Glomerular visceral epithelial cell (primary cell): ENCODE results near the gene EXOC8.
"Not testable (repeated sequence)": the region's sequence is repeated elsewhere in the genome, so short reads cannot be mapped to it uniquely, and the experiment has no call there.

Source experiments
- DNase-seq: peaks from one replicate; pipeline ENCODE4 v3.0.0-alpha.2; 2016; ENCODE audit errors: extremely low spot score

The EXOC8 gene

GRCh38 chr1:231351816-231352215 is 14.2 kb upstream of the EXOC8 start:
- DNase-seq, result no peak

- not testable (repeated sequence) for DNase-seq
Observed at GRCh38 chr1:231348856-231349255, 11.2 kb upstream of the EXOC8 start.

DNA sequence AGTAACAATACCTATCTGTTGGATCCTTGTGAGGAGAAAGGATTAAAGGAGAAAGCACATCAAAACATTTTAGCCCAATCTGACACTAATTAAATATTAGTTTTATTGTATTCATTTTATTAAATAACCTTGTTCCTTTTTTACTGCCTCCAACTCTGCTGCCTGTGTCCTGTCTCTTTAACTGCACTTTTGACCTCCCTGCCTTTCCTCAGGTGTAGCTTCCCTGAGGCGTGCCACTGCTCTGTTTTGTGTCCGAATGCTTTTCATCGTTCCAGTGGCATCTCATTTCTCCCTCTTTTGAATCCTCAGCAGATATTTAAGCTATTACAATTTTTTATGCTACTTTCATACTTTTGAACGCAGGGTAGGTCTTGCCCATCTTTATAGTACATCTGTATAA is 10.8 kb upstream of the EXOC8 start:
- no peak for DNase-seq

- DNase-seq, result no peak
Observed at GRCh38 chr1:231347961-231348360, 10.3 kb upstream of the EXOC8 start.

DNA sequence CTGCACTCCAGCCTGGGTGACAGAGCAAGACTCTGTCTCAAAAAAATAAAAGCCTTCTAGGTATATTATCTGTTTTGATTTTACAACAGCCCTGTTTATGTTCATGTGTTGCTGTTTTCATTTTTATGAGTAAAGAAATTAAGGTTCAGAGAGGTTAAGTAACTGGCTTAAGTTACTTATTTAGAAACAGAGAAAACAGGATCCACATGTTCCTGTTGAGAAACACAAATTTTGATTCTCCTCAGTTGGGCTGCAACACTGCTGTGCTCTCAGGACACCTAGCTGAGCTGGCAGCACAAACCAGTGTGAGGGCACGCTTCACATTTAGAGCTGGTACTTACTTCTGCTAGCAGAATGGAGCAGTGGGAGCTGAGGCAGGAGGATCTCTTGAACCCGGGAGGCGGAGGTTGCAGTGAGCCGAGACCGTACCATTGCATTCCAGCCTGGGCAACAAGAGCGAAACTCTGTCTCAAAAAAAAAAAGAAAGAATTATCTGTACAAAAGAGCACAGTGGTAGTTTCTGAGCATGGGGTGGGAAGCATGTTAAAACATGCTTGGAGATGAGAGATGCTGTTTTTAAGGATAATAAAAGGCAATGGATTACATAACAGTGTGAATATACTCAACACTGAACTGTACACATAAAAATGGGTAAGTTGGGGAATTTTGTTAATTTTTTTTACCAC is 2.8 kb upstream of the EXOC8 start:
- no peak for DNase-seq

DNA sequence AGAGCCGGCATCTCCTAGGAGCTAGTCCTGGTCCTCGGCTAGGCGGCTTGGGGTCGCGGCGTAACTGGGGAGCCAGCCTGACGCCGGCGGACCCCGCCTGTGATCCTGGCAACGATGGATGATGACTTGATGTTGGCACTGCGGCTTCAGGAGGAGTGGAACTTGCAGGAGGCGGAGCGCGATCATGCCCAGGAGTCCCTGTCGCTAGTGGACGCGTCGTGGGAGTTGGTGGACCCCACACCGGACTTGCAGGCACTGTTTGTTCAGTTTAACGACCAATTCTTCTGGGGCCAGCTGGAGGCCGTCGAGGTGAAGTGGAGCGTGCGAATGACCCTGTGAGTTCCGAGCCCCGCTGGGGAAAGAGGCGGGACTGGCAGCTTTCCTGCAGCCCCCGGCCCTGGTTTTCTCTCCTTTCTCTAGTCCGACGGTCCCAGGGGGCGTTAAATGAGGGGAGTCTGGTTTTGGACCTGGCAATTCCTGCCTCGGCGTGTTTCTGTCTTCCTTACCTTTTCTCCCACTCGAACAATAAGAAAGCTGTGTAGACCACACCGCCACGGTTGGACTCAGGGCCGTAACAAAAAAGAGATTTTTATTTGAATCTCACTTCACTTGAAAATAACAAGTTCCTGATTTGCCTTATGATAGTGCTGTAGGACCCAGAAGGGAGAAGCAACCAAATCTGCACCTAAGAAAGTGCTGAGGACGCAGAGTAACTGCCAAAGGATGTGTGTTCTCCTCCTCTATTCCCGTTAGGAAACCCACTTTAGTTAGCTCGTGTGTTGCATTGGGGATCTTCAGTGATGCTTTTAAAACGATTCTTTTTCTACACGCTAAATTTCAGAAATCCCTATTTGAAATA is 847 bp upstream of the EXOC8 start, which contains the start of gene SPRTN:
SPRTN (plus strand) TSS at position 24 of the 859 bp plus-strand sequence; CDS start at position 115, 91 bp downstream.
- DNase-seq, result no peak

GRCh38 chr1:231337043-231337471 is 595 bp downstream of the EXOC8 start:
- DNase-seq, result no peak

DNA sequence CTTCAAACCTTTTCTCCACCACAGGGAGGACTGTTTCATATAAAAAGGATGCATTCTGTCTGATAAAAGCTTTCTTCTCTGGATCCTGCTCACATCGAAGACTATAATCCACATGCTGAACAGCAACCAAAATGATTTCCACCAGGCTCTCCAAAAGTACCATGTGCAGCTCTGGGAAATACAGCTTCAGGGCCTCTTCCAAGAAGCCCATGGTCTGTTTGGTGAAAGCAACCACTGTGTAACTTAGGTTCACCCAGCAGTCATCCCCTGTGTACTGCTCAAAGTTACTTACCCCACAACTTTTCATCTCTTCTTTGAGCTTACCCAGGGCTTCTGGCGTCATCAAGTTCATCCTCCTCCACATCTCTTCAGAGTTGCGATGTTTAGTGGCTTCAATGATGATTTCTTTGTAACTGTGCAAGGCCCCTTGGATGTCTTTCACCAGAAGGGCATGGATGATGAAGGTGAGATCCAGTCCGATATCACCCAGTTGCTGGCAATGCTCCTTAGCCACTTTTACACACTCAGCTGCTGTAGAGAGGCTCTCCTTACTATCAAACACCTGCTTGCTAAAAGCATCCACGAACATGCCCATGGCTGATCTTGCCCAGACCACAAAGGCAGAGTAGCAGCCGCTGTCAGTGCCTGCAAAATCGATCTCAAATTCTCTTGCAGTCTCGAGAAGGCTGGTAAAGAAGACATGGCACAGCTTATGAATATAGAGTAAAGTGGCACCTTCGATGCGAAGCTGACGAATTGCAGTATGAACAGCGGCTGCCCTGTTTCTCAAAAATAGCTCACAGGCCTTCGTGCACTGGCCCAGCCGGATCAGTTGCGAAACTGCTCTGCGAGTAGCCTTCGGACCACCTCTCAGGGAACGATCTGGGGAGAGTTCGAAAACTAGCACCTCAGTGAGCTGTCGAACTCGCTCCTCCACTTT is 1.7 kb downstream of the EXOC8 start:
- DNase-seq, result no peak

DNA sequence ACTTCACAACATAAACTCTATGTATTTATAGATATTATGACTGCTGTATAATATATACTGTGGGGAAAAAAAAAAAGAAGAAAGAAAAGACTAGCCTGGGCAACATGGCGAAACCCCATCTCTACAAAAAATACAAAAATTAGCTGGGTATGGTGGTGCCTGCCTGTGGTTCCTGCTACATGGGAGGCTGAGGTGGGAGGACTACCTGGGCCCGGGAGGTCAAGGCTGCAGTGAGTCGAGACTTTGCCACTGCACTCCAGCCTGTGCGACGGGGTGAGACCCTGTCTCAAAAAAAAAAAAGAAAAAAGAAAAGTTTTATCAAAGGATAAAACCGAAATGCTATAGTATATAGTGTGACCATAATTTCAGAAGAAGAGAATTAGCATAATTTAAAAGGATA is 2.7 kb downstream of the EXOC8 start:
- no peak for DNase-seq

GRCh38 chr1:231334079-231334666 is 3.5 kb downstream of the EXOC8 start:
- no peak for DNase-seq

GRCh38 chr1:231332761-231333160 is 4.9 kb downstream of the EXOC8 start:
- no peak for DNase-seq

GRCh38 chr1:231329483-231329882 is 8.2 kb downstream of the EXOC8 start:
- DNase-seq, result no peak

- no peak for DNase-seq
Observed at GRCh38 chr1:231327617-231328016, 10.0 kb downstream of the EXOC8 start.

GRCh38 chr1:231326248-231326647 is 11.4 kb downstream of the EXOC8 start:
- DNase-seq, result no peak

- no peak for DNase-seq
Observed at GRCh38 chr1:231324660-231325059, 13.0 kb downstream of the EXOC8 start.

DNA sequence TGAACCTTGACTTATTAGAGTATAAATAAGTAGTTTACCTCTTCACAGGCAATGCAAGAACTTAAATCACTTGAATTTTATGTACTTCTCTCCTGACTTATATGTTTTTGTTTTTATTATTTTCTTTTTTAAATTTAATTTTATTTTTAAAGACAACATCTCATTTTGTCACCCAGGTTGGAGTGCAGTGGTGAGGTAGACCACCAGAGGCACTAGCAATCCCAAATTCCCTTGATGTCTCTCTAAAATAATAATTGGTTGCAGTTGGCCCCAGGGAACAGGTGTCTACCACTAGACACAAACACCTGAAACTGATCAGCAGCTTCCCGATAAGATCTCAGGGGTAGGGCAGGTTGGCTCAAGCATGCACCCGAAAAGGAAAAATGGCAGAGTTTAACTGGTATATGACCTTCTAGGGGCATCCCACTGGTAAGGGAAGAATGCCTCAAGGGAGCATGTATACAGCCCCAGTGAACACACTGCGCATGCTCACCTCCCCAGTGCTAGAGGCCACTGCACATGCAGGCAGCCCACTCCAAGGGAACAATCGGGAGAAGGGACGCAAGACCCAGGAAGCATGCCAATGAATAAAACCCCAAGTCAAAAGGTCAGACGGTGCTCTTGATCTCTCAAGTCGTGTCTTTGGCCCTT is 14.6 kb downstream of the EXOC8 start:
- DNase-seq, result no peak

- DNase-seq, result no peak
Observed at GRCh38 chr1:231319080-231319479, 18.6 kb downstream of the EXOC8 start.

- DNase-seq, result no peak
Observed at GRCh38 chr1:231318568-231318967, 19.1 kb downstream of the EXOC8 start.

GRCh38 chr1:231318015-231318355 is 19.7 kb downstream of the EXOC8 start:
- no peak for DNase-seq

DNA sequence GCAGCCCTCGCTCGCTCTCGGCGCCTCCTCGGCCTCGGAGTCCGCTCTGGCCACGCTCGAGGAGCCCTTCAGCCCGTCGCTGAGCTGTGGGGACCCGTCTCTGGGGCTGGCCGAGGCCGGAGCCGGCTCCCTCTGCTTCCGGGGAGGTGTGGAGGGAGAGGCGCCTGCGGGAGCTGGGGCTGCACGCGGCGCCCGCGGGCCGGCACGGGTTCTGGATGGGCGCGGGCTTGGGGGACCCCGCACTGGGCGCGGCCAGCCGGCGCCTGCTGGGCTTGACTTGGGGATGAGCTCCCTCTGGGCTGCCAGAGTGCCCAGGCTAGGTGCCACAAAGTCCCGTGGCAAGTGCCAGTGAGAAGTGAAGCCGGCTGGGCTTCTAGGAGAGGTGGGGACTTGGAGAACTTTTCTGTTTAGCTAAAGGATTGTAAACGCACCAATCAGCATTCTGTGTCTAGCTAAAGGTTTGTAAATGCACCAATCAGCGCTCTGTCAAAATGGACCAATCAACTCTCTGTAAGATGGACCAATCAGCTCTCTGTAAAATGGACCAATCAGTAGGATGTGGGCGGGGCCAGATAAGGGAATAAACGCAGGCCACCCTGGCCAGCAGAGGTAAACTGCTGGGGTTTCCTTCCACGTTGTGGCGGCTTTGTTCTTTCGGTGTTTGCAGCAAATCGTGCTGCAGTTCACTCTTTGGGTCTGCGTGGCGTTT is 20.2 kb downstream of the EXOC8 start:
- DNase-seq, result no peak
